K562 (cell line): Measurements from ENCODE around the gene KLHL12. TPM values are rescaled to one million over a fixed set of nuclear protein-coding genes. Genes with fewer than 3 reads are reported as not detected.
A peak's percentile ranks its signal among the peaks of the same experiment; 100 is the strongest.

ENCODE experiments used
- ARID1B ChIP-seq: fragments of 450-650 bp; IDR thresholded peaks from 2 replicates; pipeline ENCODE4 v1.6.1; 2016; ENCODE audit warnings: antibody characterized with exemption, mild to moderate bottlenecking, inconsistent platforms
- ARID3A ChIP-seq: IDR thresholded peaks from 2 replicates; pipeline ENCODE4 v1.6.1; 2012; ENCODE audit warnings: low read depth, low read length, improper control_type of control experiment, borderline replicate concordance
- DPF2 ChIP-seq: fragments of 450-650 bp; IDR thresholded peaks from 2 replicates; pipeline ENCODE4 v1.6.1; 2016
- E2F1 ChIP-seq: sonication (generic); formaldehyde crosslinking; IDR thresholded peaks from 2 replicates; pipeline ENCODE4 v1.8.1; 2023; ENCODE audit warnings: mild to moderate bottlenecking, missing genetic modification reagents, moderate library complexity
- ELK1 ChIP-seq: sonication (generic); formaldehyde crosslinking; IDR thresholded peaks from 2 replicates; pipeline ENCODE4 v1.8.1; 2022; ENCODE audit warnings: missing genetic modification reagents
- ESRRA ChIP-seq: fragments of 450-650 bp; IDR thresholded peaks from 2 replicates; pipeline ENCODE4 v1.6.1; 2014; ENCODE audit warnings: low read depth, mild to moderate bottlenecking, moderate library complexity, borderline replicate concordance
- GMEB1 ChIP-seq: fragments of 250-450 bp; sonication (Bioruptor Pico); IDR thresholded peaks from 2 replicates; pipeline ENCODE4 v1.4.0; 2020; ENCODE audit warnings: mild to moderate bottlenecking
- PBX2 ChIP-seq, 2 experiments: IDR thresholded peaks in 1 of 2; conservative IDR thresholded peaks in 1 of 2; 2 replicates each; pipeline ENCODE4 v1.6.1; 2016; ENCODE audit warnings: low read depth in 2 of 2, mild to moderate bottlenecking in 1 of 2, missing compliant biosample characterization in 1 of 2, missing genetic modification characterization in 1 of 2, moderate library complexity in 1 of 2
- SMARCB1 ChIP-seq: IDR thresholded peaks from 2 replicates; pipeline ENCODE4 v1.6.1; 2011; ENCODE audit warnings: improper control_type of control experiment, low read depth; ENCODE audit not compliant: insufficient read length
- SMC3 ChIP-seq: conservative IDR thresholded peaks from 2 replicates; pipeline ENCODE4 v1.6.1; 2011; ENCODE audit warnings: low read depth, low read length, improper control_type of control experiment; ENCODE audit not compliant: insufficient read depth
- STAG1 ChIP-seq: sonication (generic); formaldehyde crosslinking; IDR thresholded peaks from 2 replicates; pipeline ENCODE4 v1.5.0; 2020; ENCODE audit warnings: missing genetic modification reagents, borderline replicate concordance
- TBP ChIP-seq: optimal IDR thresholded peaks from 2 replicates; pipeline ENCODE3; 2011; ENCODE audit warnings: low read depth, low read length, improper control_type of control experiment
- THRB ChIP-seq: fragments of 450-650 bp; formaldehyde crosslinking; conservative IDR thresholded peaks from 2 replicates; pipeline ENCODE4 v1.4.0; 2022; ENCODE audit warnings: mild to moderate bottlenecking, missing genetic modification characterization
- ZKSCAN1 ChIP-seq: fragments of 150-350 bp; IDR thresholded peaks from 2 replicates; pipeline ENCODE4 v1.6.1; 2016; ENCODE audit warnings: low read depth, low read length
- ZNF23 ChIP-seq: fragments of 250-450 bp; sonication (Bioruptor Pico); IDR thresholded peaks from 2 replicates; pipeline ENCODE4 v1.4.0; 2020; ENCODE audit warnings: mild to moderate bottlenecking
- ZNF584 ChIP-seq: fragments of 200-800 bp; sonication (Bioruptor generic); IDR thresholded peaks from 2 replicates; pipeline ENCODE4 v1.6.1; 2016; ENCODE audit warnings: low read depth, mild to moderate bottlenecking, missing genetic modification characterization, missing compliant biosample characterization
- ZNF766 ChIP-seq: fragments of 200-800 bp; sonication (Bioruptor generic); conservative IDR thresholded peaks from 2 replicates; pipeline ENCODE4 v1.6.1; 2016; ENCODE audit warnings: missing genetic modification characterization, missing compliant biosample characterization
- ZNF79 ChIP-seq: fragments of 250-450 bp; sonication (Bioruptor Pico); IDR thresholded peaks from 2 replicates; pipeline ENCODE4 v1.4.0; 2020; ENCODE audit warnings: low read depth, mild to moderate bottlenecking, moderate library complexity
- polyA plus RNA-seq, 8 experiments: library from polyadenylated mRNA; depleted of rRNA in 4 of 8; stranded (reverse) in 5 of 8; unstranded in 3 of 8; fragments of >200 nt; fragmentation: Nextera tagmentation in 2 of 8; fragmentation: Illumina TruSeq in 1 of 8; extraction: Ambion mirVana in 2 of 8; extraction: Trizol in 1 of 8; gene quantifications; 2 replicates each; pipeline versions ENCODE4 v1.2.1 to v1.2.3, GENCODE V29; 2011 to 2014; ENCODE audit warnings: inconsistent platforms in 1 of 8, missing spikeins in 1 of 8
- total RNA-seq, 7 experiments: library from RNA; depleted of rRNA in 6 of 7; stranded (reverse); fragments of >200 nt in 6 of 7; fragmentation: Illumina TruSeq in 2 of 7; extraction: Trizol in 2 of 7; gene quantifications; 2 replicates each; pipeline versions ENCODE4 v1.2.1 to v1.2.3, GENCODE V29; 2011 to 2021; ENCODE audit warnings: low replicate concordance in 1 of 7

Gene KLHL12
- total and polyA plus RNA-seq, 9 of the 15 experiments (the other 6 are each of a cell fraction or from before 2014, with no cell fraction given), result 23.1 to 85.1 (median 35.0) TPM

- TF ChIP-seq ZKSCAN1 (no peak), ELK1 (CRISPR knock-in tag) (no peak), SMARCB1 (peak; percentile 26), ZNF23 (CRISPR knock-in tag) (no peak), ESRRA (no peak), ZNF79 (CRISPR knock-in tag) (no peak), PBX2 (CRISPR knock-in tag; IDR thresholded peaks at IDR 0.05; ENCODE audit: low read depth) (no peak), PBX2 (tag; conservative IDR thresholded peaks at IDR 0.05; ENCODE audit: low read depth) (no peak), DPF2 (peak; percentile 69), THRB (CRISPR knock-in tag) (no peak), TBP (peak; percentile 16), ZNF766 (no peak), GMEB1 (CRISPR knock-in tag) (no peak), SMC3 (no peak), E2F1 (CRISPR knock-in tag) (no peak), STAG1 (CRISPR knock-in tag) (no peak), ARID1B (peak; percentile 54), ARID3A (no peak), ZNF584 (CRISPR knock-in tag) (no peak)
Observed at GRCh38 chr1:202959276-202959620, 32.2 kb upstream of the KLHL12 start (continued).
